HEK293 (cell line): ENCODE results near the gene TPO.

Source experiments
- CTCF ChIP-seq: fragments of 450-650 bp; formaldehyde crosslinking; IDR thresholded peaks from 2 replicates; pipeline ENCODE4 v1.5.1; 2016; ENCODE audit warnings: missing biosample characterization, missing genetic modification characterization
- PRDM6 ChIP-seq: fragments of 450-650 bp; formaldehyde crosslinking; IDR thresholded peaks from 2 replicates; pipeline ENCODE4 v1.5.1; 2017; ENCODE audit warnings: missing biosample characterization, missing genetic modification characterization
- SETDB1 ChIP-seq: IDR thresholded peaks from one replicate; pipeline ENCODE4 v1.6.1; 2017; ENCODE audit warnings: mild to moderate bottlenecking, low read length, moderate library complexity, mixed read lengths; ENCODE audit not compliant: insufficient read length
- YY2 ChIP-seq: fragments of 450-650 bp; formaldehyde crosslinking; IDR thresholded peaks from 2 replicates; pipeline ENCODE4 v1.5.1; 2016; ENCODE audit warnings: missing biosample characterization, missing genetic modification characterization
- ZNF112 ChIP-seq: fragments of 450-650 bp; formaldehyde crosslinking; IDR thresholded peaks from 2 replicates; pipeline ENCODE4 v1.5.0; 2017; ENCODE audit warnings: missing biosample characterization, missing genetic modification characterization
- ZNF138 ChIP-seq: fragments of 450-650 bp; formaldehyde crosslinking; IDR thresholded peaks from 2 replicates; pipeline ENCODE4 v1.5.1; 2016; ENCODE audit warnings: missing biosample characterization, missing genetic modification characterization, borderline replicate concordance
- ZNF404 ChIP-seq: fragments of 450-650 bp; formaldehyde crosslinking; IDR thresholded peaks from 2 replicates; pipeline ENCODE4 v1.5.1; 2017; ENCODE audit warnings: missing biosample characterization, missing genetic modification characterization
- ZNF423 ChIP-seq: fragments of 450-650 bp; formaldehyde crosslinking; IDR thresholded peaks from 2 replicates; pipeline ENCODE4 v1.5.1; 2016; ENCODE audit warnings: missing biosample characterization, missing genetic modification characterization
- ZNF544 ChIP-seq: fragments of 450-650 bp; formaldehyde crosslinking; IDR thresholded peaks from 2 replicates; pipeline ENCODE4 v1.5.0; 2017; ENCODE audit warnings: missing biosample characterization, missing genetic modification characterization
- ZNF561 ChIP-seq: fragments of 450-650 bp; IDR thresholded peaks from 2 replicates; pipeline ENCODE4 v1.5.1; 2018; ENCODE audit warnings: missing biosample characterization, missing genetic modification characterization, borderline replicate concordance
- ZNF76 ChIP-seq: fragments of 450-650 bp; formaldehyde crosslinking; IDR thresholded peaks from 2 replicates; pipeline ENCODE4; 2016; ENCODE audit warnings: low read depth, missing biosample characterization, missing genetic modification characterization, borderline replicate concordance
- TF ChIP-seq, protein P1 (sequence below): fragments of 450-650 bp; formaldehyde crosslinking; conservative IDR thresholded peaks from 2 replicates; pipeline ENCODE4 v1.5.1; 2016; ENCODE audit warnings: low read depth, missing biosample characterization, missing genetic modification characterization
- TF ChIP-seq, protein P2 (sequence below): fragments of 450-650 bp; formaldehyde crosslinking; IDR thresholded peaks from 2 replicates; pipeline ENCODE4 v1.5.1; 2016; ENCODE audit warnings: missing biosample characterization, missing genetic modification characterization

DNA sequence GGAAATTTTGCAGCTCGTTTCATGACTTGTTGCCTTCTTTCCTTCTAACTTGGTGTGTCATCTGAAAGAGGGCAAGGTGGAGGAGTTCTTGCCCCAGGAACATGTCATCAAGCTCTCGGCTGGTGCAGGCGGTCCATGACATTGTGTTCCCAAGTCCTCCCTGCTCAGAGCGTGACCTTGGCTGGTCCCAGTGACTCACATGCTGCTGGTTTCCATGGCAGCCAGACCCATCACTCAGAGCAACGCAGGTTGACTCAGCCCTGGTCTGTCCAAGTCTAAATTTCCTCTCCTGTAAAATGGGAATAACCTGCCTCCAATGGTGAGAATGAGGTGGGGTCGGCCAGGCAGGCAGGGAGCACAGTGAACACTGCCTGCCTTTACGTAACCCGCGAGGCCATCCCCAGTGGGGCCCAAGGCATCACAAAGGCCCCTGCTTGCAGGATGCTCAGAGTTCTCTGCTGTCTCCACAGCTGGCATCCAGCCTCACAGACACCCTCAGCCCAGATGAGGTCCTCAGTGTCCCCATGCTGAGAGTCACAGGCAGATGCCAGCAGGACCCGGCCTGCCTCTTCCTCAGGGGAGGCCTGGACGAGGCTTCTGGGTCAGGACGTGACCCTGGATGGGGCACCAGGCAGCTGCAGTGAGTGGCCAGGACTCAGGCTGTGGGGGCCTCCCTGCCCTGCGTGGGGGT is 143.7 kb downstream of the TPO start:
- TF ChIP-seq CTCF (tag by site-specific recombination) = no peak
- TF ChIP-seq, protein P1, sequence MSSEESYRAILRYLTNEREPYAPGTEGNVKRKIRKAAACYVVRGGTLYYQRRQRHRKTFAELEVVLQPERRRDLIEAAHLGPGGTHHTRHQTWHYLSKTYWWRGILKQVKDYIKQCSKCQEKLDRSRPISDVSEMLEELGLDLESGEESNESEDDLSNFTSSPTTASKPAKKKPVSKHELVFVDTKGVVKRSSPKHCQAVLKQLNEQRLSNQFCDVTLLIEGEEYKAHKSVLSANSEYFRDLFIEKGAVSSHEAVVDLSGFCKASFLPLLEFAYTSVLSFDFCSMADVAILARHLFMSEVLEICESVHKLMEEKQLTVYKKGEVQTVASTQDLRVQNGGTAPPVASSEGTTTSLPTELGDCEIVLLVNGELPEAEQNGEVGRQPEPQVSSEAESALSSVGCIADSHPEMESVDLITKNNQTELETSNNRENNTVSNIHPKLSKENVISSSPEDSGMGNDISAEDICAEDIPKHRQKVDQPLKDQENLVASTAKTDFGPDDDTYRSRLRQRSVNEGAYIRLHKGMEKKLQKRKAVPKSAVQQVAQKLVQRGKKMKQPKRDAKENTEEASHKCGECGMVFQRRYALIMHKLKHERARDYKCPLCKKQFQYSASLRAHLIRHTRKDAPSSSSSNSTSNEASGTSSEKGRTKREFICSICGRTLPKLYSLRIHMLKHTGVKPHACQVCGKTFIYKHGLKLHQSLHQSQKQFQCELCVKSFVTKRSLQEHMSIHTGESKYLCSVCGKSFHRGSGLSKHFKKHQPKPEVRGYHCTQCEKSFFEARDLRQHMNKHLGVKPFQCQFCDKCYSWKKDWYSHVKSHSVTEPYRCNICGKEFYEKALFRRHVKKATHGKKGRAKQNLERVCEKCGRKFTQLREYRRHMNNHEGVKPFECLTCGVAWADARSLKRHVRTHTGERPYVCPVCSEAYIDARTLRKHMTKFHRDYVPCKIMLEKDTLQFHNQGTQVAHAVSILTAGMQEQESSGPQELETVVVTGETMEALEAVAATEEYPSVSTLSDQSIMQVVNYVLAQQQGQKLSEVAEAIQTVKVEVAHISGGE = no peak
- no peak for TF ChIP-seq ZNF423 (tag by site-specific recombination)
- no peak for TF ChIP-seq ZNF561 (tag by site-specific recombination)
- no peak for TF ChIP-seq ZNF404 (tag by site-specific recombination)
- TF ChIP-seq ZNF544 (tag by site-specific recombination) = no peak
- TF ChIP-seq PRDM6 (tag by site-specific recombination) = no peak
- no peak for TF ChIP-seq ZNF138 (tag by site-specific recombination)
- TF ChIP-seq, protein P2, sequence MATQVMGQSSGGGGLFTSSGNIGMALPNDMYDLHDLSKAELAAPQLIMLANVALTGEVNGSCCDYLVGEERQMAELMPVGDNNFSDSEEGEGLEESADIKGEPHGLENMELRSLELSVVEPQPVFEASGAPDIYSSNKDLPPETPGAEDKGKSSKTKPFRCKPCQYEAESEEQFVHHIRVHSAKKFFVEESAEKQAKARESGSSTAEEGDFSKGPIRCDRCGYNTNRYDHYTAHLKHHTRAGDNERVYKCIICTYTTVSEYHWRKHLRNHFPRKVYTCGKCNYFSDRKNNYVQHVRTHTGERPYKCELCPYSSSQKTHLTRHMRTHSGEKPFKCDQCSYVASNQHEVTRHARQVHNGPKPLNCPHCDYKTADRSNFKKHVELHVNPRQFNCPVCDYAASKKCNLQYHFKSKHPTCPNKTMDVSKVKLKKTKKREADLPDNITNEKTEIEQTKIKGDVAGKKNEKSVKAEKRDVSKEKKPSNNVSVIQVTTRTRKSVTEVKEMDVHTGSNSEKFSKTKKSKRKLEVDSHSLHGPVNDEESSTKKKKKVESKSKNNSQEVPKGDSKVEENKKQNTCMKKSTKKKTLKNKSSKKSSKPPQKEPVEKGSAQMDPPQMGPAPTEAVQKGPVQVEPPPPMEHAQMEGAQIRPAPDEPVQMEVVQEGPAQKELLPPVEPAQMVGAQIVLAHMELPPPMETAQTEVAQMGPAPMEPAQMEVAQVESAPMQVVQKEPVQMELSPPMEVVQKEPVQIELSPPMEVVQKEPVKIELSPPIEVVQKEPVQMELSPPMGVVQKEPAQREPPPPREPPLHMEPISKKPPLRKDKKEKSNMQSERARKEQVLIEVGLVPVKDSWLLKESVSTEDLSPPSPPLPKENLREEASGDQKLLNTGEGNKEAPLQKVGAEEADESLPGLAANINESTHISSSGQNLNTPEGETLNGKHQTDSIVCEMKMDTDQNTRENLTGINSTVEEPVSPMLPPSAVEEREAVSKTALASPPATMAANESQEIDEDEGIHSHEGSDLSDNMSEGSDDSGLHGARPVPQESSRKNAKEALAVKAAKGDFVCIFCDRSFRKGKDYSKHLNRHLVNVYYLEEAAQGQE (tag by site-specific recombination) = no peak
- no peak for TF ChIP-seq ZNF112 (tag by site-specific recombination)
- no peak for TF ChIP-seq ZNF76 (tag by site-specific recombination)
- TF ChIP-seq SETDB1 = no peak
- no peak for TF ChIP-seq YY2 (tag by site-specific recombination)
